Mucosa of gallbladder (tissue), 1 donor: ENCODE results near the gene AEBP2. TPM values are rescaled to one million over a fixed set of nuclear protein-coding genes. Genes with fewer than 3 reads are reported as not detected.
"Not testable (repeated sequence)": the region's sequence is repeated elsewhere in the genome, so short reads cannot be mapped to it uniquely, and the experiment has no call there.

Experiments used
- DNase-seq: peaks from one replicate; pipeline ENCODE4 v3.0.0-alpha.2; 2020; ENCODE audit warnings: low spot score
- total RNA-seq: library from RNA; stranded (reverse); gene quantifications from one replicate; pipeline ENCODE4 v1.2.1, GENCODE V29; 2021
- donor health status: DM: no; HTN: no; CAD: no.

The AEBP2 gene
- total RNA-seq, 1 donor from 2014 or later = 39.5 TPM

- DNase-seq = not testable (repeated sequence)
Measured at GRCh38 chr12:19552441-19553097, 113.3 kb downstream of the AEBP2 start.

- DNase-seq = no peak
Measured at GRCh38 chr12:19553175-19553574, 113.9 kb downstream of the AEBP2 start.

GRCh38 chr12:19561411-19561961 lies 122.2 kb downstream of the AEBP2 start:
- DNase-seq = no peak
